ENCODE data around the gene RIN3.

Gene RIN3

DNA sequence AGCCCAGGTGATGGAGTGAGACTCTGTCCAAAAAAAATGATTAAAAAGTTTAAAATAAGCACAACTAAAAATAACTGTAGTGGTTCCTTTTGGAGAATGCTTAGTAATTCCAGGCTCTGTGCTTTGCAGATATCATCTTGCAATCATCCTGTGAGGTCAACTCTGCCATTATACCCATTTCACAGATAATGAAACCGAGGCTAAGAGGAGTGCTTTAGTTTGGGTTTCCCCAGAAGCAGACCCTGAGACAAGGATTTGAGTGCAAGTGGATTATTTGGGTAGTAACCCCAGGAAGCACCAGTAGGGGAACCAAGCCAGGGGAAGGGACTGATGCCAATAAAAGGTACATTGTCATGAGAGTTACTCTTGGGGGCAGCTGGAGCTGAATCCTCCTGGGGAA is 44.7 kb downstream of the RIN3 start:
- TF ChIP-seq, protein P1, sequence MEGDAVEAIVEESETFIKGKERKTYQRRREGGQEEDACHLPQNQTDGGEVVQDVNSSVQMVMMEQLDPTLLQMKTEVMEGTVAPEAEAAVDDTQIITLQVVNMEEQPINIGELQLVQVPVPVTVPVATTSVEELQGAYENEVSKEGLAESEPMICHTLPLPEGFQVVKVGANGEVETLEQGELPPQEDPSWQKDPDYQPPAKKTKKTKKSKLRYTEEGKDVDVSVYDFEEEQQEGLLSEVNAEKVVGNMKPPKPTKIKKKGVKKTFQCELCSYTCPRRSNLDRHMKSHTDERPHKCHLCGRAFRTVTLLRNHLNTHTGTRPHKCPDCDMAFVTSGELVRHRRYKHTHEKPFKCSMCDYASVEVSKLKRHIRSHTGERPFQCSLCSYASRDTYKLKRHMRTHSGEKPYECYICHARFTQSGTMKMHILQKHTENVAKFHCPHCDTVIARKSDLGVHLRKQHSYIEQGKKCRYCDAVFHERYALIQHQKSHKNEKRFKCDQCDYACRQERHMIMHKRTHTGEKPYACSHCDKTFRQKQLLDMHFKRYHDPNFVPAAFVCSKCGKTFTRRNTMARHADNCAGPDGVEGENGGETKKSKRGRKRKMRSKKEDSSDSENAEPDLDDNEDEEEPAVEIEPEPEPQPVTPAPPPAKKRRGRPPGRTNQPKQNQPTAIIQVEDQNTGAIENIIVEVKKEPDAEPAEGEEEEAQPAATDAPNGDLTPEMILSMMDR (IDR thresholded peaks at IDR 0.05), result no peak

DNA sequence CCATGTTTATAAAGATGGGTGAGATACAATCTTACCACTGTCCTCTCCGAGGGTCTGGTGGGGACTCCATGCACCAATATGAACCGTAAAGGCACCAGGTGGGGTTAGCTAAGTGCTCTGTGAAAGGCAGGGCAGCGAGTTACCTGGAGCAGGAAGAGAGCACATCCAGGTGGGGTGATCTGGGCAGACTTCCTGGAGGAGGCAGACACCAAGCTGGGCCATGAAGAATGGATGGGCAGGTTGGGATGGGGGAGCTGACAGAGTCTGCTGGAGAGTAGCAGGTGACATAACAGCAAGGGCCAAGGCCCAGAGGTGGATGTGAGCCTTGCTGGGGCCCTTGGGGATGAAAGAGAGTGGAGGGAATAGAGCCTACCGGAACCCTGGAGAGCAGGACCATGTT is 45.9 kb downstream of the RIN3 start:
- TF ChIP-seq, protein P1 (IDR thresholded peaks at IDR 0.05), result no peak

- TF ChIP-seq, protein P1 (IDR thresholded peaks at IDR 0.05), result no peak
Measured at GRCh38 chr14:92560106-92560865, 46.7 kb downstream of the RIN3 start.

DNA sequence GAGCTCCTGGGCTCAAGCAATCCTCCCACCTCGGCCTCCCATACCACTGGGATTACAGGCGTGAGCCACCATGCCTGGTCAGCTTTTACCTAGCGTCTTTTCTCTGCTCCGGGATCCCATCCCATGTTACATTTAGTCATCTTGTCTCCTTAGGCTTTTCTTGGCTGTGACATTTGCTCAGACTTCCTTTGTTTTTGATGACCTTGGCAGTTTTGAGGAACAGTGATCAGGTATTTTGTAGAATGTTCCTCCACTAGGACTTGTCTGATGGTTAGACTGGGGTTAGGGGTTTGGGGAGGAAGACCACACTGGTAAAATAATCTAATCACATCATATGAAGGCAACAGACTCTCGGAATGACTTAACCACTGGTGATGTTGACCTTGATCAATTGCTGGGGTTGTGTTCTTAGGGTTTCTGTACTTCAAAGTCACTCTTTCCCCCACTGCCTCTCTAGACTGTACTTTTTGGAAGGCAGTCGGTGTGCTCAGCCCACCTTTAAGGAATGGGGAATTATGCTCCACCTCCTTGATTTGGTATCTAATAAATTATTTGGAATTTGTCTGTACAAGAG is 48.4 kb downstream of the RIN3 start:
- TF ChIP-seq, protein P1 (IDR thresholded peaks at IDR 0.05), result no peak

DNA sequence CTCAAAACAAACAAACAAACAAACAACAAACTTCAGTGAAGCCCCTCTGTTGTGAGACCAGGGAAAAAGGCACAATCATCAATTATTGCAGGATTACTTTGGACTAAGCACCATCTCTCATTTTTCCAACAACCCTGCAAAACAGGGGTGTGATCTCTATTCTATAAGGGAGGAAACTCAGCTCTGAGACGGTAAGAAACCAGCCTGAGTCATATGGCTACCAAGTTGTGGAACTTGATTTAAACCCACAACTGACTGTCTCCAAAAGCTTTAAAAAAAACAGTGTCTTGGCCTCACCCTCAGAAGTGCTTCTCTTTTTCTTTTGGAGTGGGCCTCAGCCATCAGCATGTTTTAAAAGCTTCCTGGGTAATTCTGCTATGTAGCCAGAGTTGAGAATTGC is 49.8 kb downstream of the RIN3 start:
- TF ChIP-seq, protein P1 (IDR thresholded peaks at IDR 0.05), result no peak

DNA sequence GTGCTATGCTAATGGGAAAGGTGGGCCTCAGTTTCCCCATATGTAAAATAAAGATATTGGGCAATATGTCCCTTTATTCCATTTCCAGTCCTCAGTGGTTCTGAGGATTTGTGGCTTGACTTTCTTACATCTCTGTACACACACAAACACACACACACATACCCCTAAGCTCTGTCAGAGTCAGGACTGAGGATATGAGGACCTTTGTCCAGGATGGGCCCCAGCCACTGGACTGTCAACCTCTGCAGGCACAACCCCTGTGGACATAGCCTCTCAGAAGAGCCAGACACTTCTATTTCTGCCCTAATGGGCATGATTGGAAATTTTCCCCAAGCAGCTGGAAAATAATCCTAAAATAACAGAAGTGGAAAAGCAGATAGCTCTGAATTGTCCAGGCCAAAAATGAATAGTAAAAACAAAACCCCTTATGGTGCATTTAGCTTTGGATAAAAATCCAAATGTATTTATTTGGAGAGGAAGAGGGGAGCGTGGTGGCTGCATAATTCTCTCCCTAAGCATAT is 50.2 kb downstream of the RIN3 start:
- TF ChIP-seq, protein P1 (IDR thresholded peaks at IDR 0.05), result no peak

- TF ChIP-seq, protein P1 (IDR thresholded peaks at IDR 0.05), result no peak
Measured at GRCh38 chr14:92564344-92565039, 50.9 kb downstream of the RIN3 start.

Data from LNCAP (cell line).